ENCODE results near the gene C17orf114.

- no peak for TF ChIP-seq CTCF (IDR thresholded peaks at IDR 0.05)
- no peak for TF ChIP-seq POLR2A (IDR thresholded peaks at IDR 0.05)
- no peak for TF ChIP-seq EP300 (IDR thresholded peaks at IDR 0.05)
Observed at GRCh38 chr17:4843321-4844000, 41.3 kb upstream of the C17orf114 start.

Measured in suprapubic skin (tissue), 3 donors.